Measurements from ENCODE around the gene FOCAD.

The FOCAD gene

GRCh38 chr9:20694248-20694647, 10.2 kb downstream of the FOCAD start:
- H3K4me3 ChIP-seq (ENCODE audit: low read depth, low read length), result no peak overlapping the region
- TF ChIP-seq CTCF (IDR thresholded peaks at IDR 0.05; ENCODE audit: low read depth, low read length, missing control alignments), result no peak
- no peak for DNase-seq (ENCODE audit: low read depth)

- no peak for TF ChIP-seq CTCF (IDR thresholded peaks at IDR 0.05; ENCODE audit: low read depth, low read length, missing control alignments)
- no peak for DNase-seq (ENCODE audit: low read depth)
- no peak overlapping the region for H3K4me3 ChIP-seq (ENCODE audit: low read depth, low read length)
Observed at GRCh38 chr9:20697021-20697719, 13.1 kb downstream of the FOCAD start.

- no peak for DNase-seq (ENCODE audit: low read depth)
- no peak for TF ChIP-seq CTCF (IDR thresholded peaks at IDR 0.05; ENCODE audit: low read depth, low read length, missing control alignments)
- H3K4me3 ChIP-seq (ENCODE audit: low read depth, low read length), result no peak overlapping the region
Observed at GRCh38 chr9:20698782-20699181, 14.7 kb downstream of the FOCAD start.

DNA sequence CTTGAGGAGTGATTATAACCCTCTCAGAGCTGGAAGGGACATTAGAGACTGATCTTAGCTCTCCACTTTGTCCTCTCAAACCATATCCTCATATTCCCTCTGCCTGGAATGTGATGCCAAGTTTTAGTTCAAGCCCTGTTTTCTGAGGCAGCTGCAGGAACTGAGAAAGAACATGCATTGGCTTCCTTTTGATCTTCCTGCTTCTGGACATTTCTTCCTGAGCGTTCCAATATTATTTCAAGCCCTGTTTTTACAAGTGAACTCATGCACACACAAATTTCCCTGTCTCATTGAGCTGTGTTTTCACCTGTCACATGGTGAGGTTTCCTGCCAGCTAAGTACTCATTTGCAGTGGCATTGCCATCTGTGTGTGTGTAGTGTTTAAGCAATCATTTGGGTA, 17.0 kb downstream of the FOCAD start:
- DNase-seq (ENCODE audit: low read depth), result no peak
- no peak overlapping the region for H3K4me3 ChIP-seq (ENCODE audit: low read depth, low read length)
- no peak for TF ChIP-seq CTCF (IDR thresholded peaks at IDR 0.05; ENCODE audit: low read depth, low read length, missing control alignments)

GRCh38 chr9:20702570-20702969, 18.5 kb downstream of the FOCAD start:
- DNase-seq (ENCODE audit: low read depth), result no peak
- no peak for TF ChIP-seq CTCF (IDR thresholded peaks at IDR 0.05; ENCODE audit: low read depth, low read length, missing control alignments)
- no peak overlapping the region for H3K4me3 ChIP-seq (ENCODE audit: low read depth, low read length)

- H3K4me3 ChIP-seq (ENCODE audit: low read depth, low read length), result no peak overlapping the region
- no peak for TF ChIP-seq CTCF (IDR thresholded peaks at IDR 0.05; ENCODE audit: low read depth, low read length, missing control alignments)
- no peak for DNase-seq (ENCODE audit: low read depth)
Observed at GRCh38 chr9:20703146-20703545, 19.1 kb downstream of the FOCAD start.

- no peak for DNase-seq (ENCODE audit: low read depth)
- TF ChIP-seq CTCF (IDR thresholded peaks at IDR 0.05; ENCODE audit: low read depth, low read length, missing control alignments), result no peak
- H3K4me3 ChIP-seq (ENCODE audit: low read depth, low read length), result no peak overlapping the region
Observed at GRCh38 chr9:20707708-20708107, 23.6 kb downstream of the FOCAD start.

Data from GM12864 (cell line).